Stimulated activated CD4-positive, alpha-beta T cell treated with anti-CD3 and anti-CD28 coated beads, TNF-alpha, amount 100 ng/mL, for 24 hours (primary cell): ENCODE measurements around the gene PPARGC1A.

ENCODE experiments used
- DNase-seq, 3 experiments: peaks; one replicate each; pipeline ENCODE4 v3.0.0-alpha.2; 2020; ENCODE audit warnings: low read depth in 3 of 3

The PPARGC1A gene

GRCh38 chr4:23878912-23879732 is 10.7 kb downstream of the PPARGC1A start:
- no peak for DNase-seq

- DNase-seq = no peak
Measured at GRCh38 chr4:23878246-23878891, 11.5 kb downstream of the PPARGC1A start.

GRCh38 chr4:23877758-23878229 is 12.1 kb downstream of the PPARGC1A start:
- DNase-seq = no peak

- no peak for DNase-seq
Measured at GRCh38 chr4:23876418-23877089, 13.3 kb downstream of the PPARGC1A start.

GRCh38 chr4:23875317-23875716 is 14.5 kb downstream of the PPARGC1A start:
- no peak for DNase-seq

- no peak for DNase-seq
Measured at GRCh38 chr4:23874536-23874901, 15.3 kb downstream of the PPARGC1A start.

GRCh38 chr4:23873717-23874535 is 15.9 kb downstream of the PPARGC1A start:
- DNase-seq = no peak

GRCh38 chr4:23871426-23871825 is 18.4 kb downstream of the PPARGC1A start:
- no peak for DNase-seq

GRCh38 chr4:23866450-23867075 is 23.3 kb downstream of the PPARGC1A start:
- DNase-seq = no peak

- DNase-seq = no peak
Measured at GRCh38 chr4:23861897-23862296, 27.9 kb downstream of the PPARGC1A start.

- DNase-seq = no peak
Measured at GRCh38 chr4:23860919-23861318, 28.9 kb downstream of the PPARGC1A start.

GRCh38 chr4:23857367-23857959 is 32.4 kb downstream of the PPARGC1A start:
- no peak for DNase-seq

- DNase-seq = no peak
Measured at GRCh38 chr4:23856630-23857029, 33.2 kb downstream of the PPARGC1A start.

- DNase-seq = no peak
Measured at GRCh38 chr4:23855912-23856605, 33.8 kb downstream of the PPARGC1A start.

- DNase-seq = no peak
Measured at GRCh38 chr4:23853986-23854660, 35.7 kb downstream of the PPARGC1A start.

- DNase-seq = no peak
Measured at GRCh38 chr4:23851464-23851863, 38.4 kb downstream of the PPARGC1A start.

GRCh38 chr4:23847158-23847557 is 42.7 kb downstream of the PPARGC1A start:
- DNase-seq = no peak

GRCh38 chr4:23844961-23845360 is 44.9 kb downstream of the PPARGC1A start:
- no peak for DNase-seq

- DNase-seq = no peak
Measured at GRCh38 chr4:23839279-23839678, 50.6 kb downstream of the PPARGC1A start.

GRCh38 chr4:23838607-23839006 is 51.2 kb downstream of the PPARGC1A start:
- no peak for DNase-seq
